ENCODE measurements around the gene LCN6.
"Not testable (repeated sequence)": the region's sequence is repeated elsewhere in the genome, so short reads cannot be mapped to it uniquely, and the experiment has no call there.

The LCN6 gene

GRCh38 chr9:136704741-136705140 is 43.6 kb downstream of the LCN6 start:
- not testable (repeated sequence) for DNase-seq

GRCh38 chr9:136703276-136703860 is 45.0 kb downstream of the LCN6 start:
- DNase-seq, result no peak

GRCh38 chr9:136701668-136702053 is 46.7 kb downstream of the LCN6 start:
- DNase-seq, result no peak

GRCh38 chr9:136700959-136701667 is 47.2 kb downstream of the LCN6 start:
- no peak for DNase-seq

GRCh38 chr9:136700304-136700703 is 48.0 kb downstream of the LCN6 start:
- no peak for DNase-seq

GRCh38 chr9:136698635-136699246 is 49.6 kb downstream of the LCN6 start:
- no peak for DNase-seq

GRCh38 chr9:136697821-136698526 is 50.4 kb downstream of the LCN6 start:
- DNase-seq, result no peak

GRCh38 chr9:136697146-136697820 is 51.0 kb downstream of the LCN6 start:
- no peak for DNase-seq

GRCh38 chr9:136696502-136696901 is 51.8 kb downstream of the LCN6 start:
- DNase-seq, result no peak

GRCh38 chr9:136695955-136696354 is 52.4 kb downstream of the LCN6 start:
- no peak for DNase-seq

GRCh38 chr9:136695435-136695895 is 52.9 kb downstream of the LCN6 start:
- no peak for DNase-seq

GRCh38 chr9:136694872-136695247 is 53.5 kb downstream of the LCN6 start:
- DNase-seq, result no peak

GRCh38 chr9:136694163-136694871 is 54.0 kb downstream of the LCN6 start:
- DNase-seq, result peak; percentile 12
